Muscle of leg (tissue), 11 donors: ENCODE measurements around the gene COL27A1. TPM values are rescaled to one million over a fixed set of nuclear protein-coding genes. Genes with fewer than 3 reads are reported as not detected.

ENCODE experiments used
- DNase-seq: peaks from one replicate; pipeline ENCODE4 v3.0.0; 2013
- H3K27ac ChIP-seq: one replicate; pipeline ENCODE4 v1.5.1; 2013; ENCODE audit warnings: mild to moderate bottlenecking, low read length, control low read depth
- H3K27me3 ChIP-seq: one replicate; pipeline ENCODE4 v1.6.1; 2013; ENCODE audit warnings: low read length; ENCODE audit not compliant: control insufficient read depth, insufficient read depth
- H3K36me3 ChIP-seq: one replicate; pipeline ENCODE4 v1.6.1; 2013; ENCODE audit warnings: low read length; ENCODE audit not compliant: control insufficient read depth, insufficient read depth
- H3K4me1 ChIP-seq: one replicate; pipeline ENCODE4 v1.6.1; 2013; ENCODE audit warnings: low read length; ENCODE audit not compliant: control insufficient read depth, insufficient read depth
- H3K4me3 ChIP-seq: one replicate; pipeline ENCODE4 v1.5.1; 2013; ENCODE audit warnings: low read length, control low read depth
- H3K9me3 ChIP-seq: replicated peaks from 2 replicates; pipeline ENCODE4 v1.6.1; 2013; ENCODE audit warnings: low read depth, low read length; ENCODE audit not compliant: control insufficient read depth
- WGBS: methylation state at CpG from one replicate; pipeline ENCODE4 v1.1.5; 2013; ENCODE audit warnings: missing lambda C conversion rate; ENCODE audit not compliant: insufficient coverage; 5-methylcytosine and 5-hydroxymethylcytosine counted together
- polyA plus RNA-seq, 8 donors: library from polyadenylated mRNA; unstranded; fragments of 120-200 nt; gene quantifications; one replicate each; pipeline versions ENCODE4 v1.2.1 to v1.2.3, GENCODE V29; 2013; ENCODE audit warnings: inconsistent platforms in 1 of 8, low replicate concordance in 1 of 8; ENCODE audit not compliant: insufficient read length in 8 of 8, insufficient read depth in 1 of 8
- total RNA-seq: library from RNA; stranded (reverse); fragments of 120-200 nt; gene quantifications from one replicate; pipeline ENCODE4 v1.2.4, GENCODE V29; 2013

The COL27A1 gene
- total and polyA plus RNA-seq, 9 donors: 22.1 to 41.3 (median 33.9) TPM

DNA sequence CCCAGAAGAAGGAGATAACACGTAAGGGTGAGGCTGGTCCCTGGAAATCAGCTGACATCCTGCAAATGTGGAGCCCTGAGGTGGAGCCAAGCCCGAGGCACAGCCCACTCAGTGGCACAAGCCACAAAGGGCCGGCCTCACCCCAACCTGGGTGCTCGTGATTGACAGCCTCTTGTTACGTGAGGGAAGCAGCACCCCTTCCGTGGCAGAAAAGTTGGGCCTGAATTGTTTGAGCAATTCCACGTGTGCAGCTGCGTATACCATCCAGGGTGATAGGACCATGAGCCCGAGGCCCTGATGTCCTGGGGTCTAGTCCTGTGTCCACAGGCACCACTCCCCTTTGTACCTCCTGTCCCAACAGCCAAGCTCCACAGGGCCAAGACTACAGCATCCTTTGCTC, 179.2 kb downstream of the COL27A1 start:
- Histone ChIP-seq H3K4me1 (no peaks in the 10 kb centered on the region), H3K4me3 (no peak overlapping the region), H3K27me3 (no peaks in the 10 kb centered on the region), H3K27ac (no peak overlapping the region), H3K36me3 (peaks cover 28% of the 10 kb centered on the region), H3K9me3 (no peaks in the 10 kb centered on the region)
- 90% methylated on average over 9 of the region's 9 CpGs for WGBS
- DNase-seq: no peak

GRCh38 chr9:114335745-114336144, 180.4 kb downstream of the COL27A1 start:
- Histone ChIP-seq H3K27me3 (no peaks in the 10 kb centered on the region), H3K4me3 (no peak overlapping the region), H3K4me1 (no peaks in the 10 kb centered on the region), H3K9me3 (no peaks in the 10 kb centered on the region), H3K36me3 (peaks cover 41% of the 10 kb centered on the region), H3K27ac (no peak overlapping the region)
- DNase-seq: no peak
- WGBS: no CpG with 5 or more reads among the region's 2 CpGs

DNA sequence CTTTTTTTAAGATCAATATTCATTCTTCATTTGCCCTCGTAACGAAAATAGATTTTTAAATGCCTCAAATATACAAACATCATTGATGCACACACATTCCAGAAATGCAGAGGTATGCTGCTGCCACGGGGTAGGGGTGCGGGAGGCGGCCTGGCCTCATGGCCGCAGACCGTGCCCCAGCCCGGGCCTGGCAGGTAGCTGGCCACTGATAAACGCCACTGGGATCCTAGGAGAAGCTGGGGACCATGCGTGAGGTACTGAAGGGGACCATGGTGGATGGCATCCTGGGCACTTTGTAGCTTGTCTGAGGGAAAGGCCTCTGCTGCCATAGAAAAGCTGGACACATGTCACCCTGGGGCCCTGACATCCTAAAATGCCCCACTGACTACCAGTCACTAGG, 180.8 kb downstream of the COL27A1 start:
- Histone ChIP-seq H3K36me3 (peaks cover 42% of the 10 kb centered on the region), H3K9me3 (no peaks in the 10 kb centered on the region), H3K4me3 (no peak overlapping the region), H3K27me3 (no peaks in the 10 kb centered on the region), H3K4me1 (no peaks in the 10 kb centered on the region), H3K27ac (no peak overlapping the region)
- 78% methylated on average over 8 of the region's 10 CpGs for WGBS
- DNase-seq: no peak

- Histone ChIP-seq H3K27ac (no peak overlapping the region), H3K9me3 (no peaks in the 10 kb centered on the region), H3K36me3 (peaks cover 48% of the 10 kb centered on the region), H3K4me1 (no peaks in the 10 kb centered on the region), H3K27me3 (no peaks in the 10 kb centered on the region), H3K4me3 (no peak overlapping the region)
- WGBS: 85% methylated on average over 15 of the region's 23 CpGs
- DNase-seq: no peak
Measured at GRCh38 chr9:114336699-114337395, 181.5 kb downstream of the COL27A1 start.

GRCh38 chr9:114338187-114338586, 182.8 kb downstream of the COL27A1 start:
- no peak overlapping the region for H3K27ac ChIP-seq
- H3K9me3 ChIP-seq: no peaks in the 10 kb centered on the region
- no peaks in the 10 kb centered on the region for H3K27me3 ChIP-seq
- no peaks in the 10 kb centered on the region for H3K4me1 ChIP-seq
- 100% methylated on average over 1 of the region's 2 CpGs for WGBS
- no peak for DNase-seq
- no peak overlapping the region for H3K4me3 ChIP-seq
- peaks cover 59% of the 10 kb centered on the region for H3K36me3 ChIP-seq

GRCh38 chr9:114339130-114339908, 184.0 kb downstream of the COL27A1 start:
- H3K27me3 ChIP-seq: no peaks in the 10 kb centered on the region
- no peaks in the 10 kb centered on the region for H3K9me3 ChIP-seq
- no peak for DNase-seq
- H3K4me3 ChIP-seq: no peak overlapping the region
- H3K4me1 ChIP-seq: no peaks in the 10 kb centered on the region
- WGBS: 76% methylated on average over 13 of the region's 16 CpGs
- H3K27ac ChIP-seq: no peak overlapping the region
- peaks cover 70% of the 10 kb centered on the region for H3K36me3 ChIP-seq

DNA sequence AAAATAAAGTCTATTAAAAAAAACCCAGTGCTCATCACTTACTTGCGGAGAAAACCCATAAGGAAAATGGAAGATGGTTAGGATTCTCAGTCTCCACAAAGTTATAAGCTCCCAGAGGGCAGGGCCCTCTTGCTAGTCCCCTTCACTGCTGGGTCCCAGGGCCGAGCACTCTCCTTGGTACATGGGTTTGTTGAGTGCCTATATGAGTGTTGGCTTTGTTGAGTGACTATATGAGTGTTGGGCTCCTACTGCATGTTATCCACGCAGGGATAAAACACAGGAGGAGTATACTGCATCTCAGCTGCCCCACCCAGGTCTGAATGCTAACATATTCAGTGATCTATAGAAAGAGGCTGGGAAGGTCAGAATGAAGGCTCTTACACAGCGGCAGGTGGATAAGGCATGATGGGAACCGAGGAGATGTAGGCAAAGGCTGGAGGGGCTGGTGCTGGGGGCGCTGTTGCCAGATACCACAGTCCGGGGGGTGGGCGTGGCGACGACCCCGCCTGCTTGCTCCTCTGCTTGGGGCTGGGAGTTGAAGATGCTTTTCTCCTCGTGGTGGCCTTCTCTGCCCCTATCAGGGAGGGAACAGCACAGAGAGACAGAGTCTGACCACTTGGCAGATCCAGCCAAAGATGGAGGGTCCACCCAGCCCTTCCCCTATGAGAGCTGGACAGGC, 186.0 kb downstream of the COL27A1 start:
- WGBS: 83% methylated on average over 9 of the region's 12 CpGs
- peaks cover 78% of the 10 kb centered on the region for H3K36me3 ChIP-seq
- H3K4me1 ChIP-seq: no peaks in the 10 kb centered on the region
- no peak overlapping the region for H3K4me3 ChIP-seq
- H3K27me3 ChIP-seq: no peaks in the 10 kb centered on the region
- no peak for DNase-seq
- no peak overlapping the region for H3K27ac ChIP-seq
- no peaks in the 10 kb centered on the region for H3K9me3 ChIP-seq

- WGBS: 89% methylated on average over 4 of the region's 4 CpGs
- no peaks in the 10 kb centered on the region for H3K27me3 ChIP-seq
- no peak for DNase-seq
- H3K4me3 ChIP-seq: no peak overlapping the region
- H3K4me1 ChIP-seq: no peaks in the 10 kb centered on the region
- H3K27ac ChIP-seq: no peak overlapping the region
- peaks cover 81% of the 10 kb centered on the region for H3K36me3 ChIP-seq
- no peaks in the 10 kb centered on the region for H3K9me3 ChIP-seq
Measured at GRCh38 chr9:114341991-114342390, 186.7 kb downstream of the COL27A1 start.

GRCh38 chr9:114342755-114343440, 187.6 kb downstream of the COL27A1 start:
- WGBS: 89% methylated on average over 3 of the region's 5 CpGs
- Histone ChIP-seq H3K36me3 (peaks cover 83% of the 10 kb centered on the region), H3K4me1 (no peaks in the 10 kb centered on the region), H3K27me3 (no peaks in the 10 kb centered on the region), H3K4me3 (no peak overlapping the region), H3K27ac (no peak overlapping the region), H3K9me3 (no peaks in the 10 kb centered on the region)
- DNase-seq: no peak
